Caco-2 (cell line): ENCODE results near the gene OLFM2. TPM values are rescaled to one million over a fixed set of nuclear protein-coding genes. Genes with fewer than 3 reads are reported as not detected.
"Not testable (repeated sequence)": the region's sequence is repeated elsewhere in the genome, so short reads cannot be mapped to it uniquely, and the experiment has no call there.

Source experiments
- BruUV-seq: library from RNA; stranded (reverse); fragments of 400-500 nt; replicated peaks from 2 replicates; lab custom pipeline; 2021; lab: Mats Ljungman, UMichigan
- CTCF ChIA-PET: fragments of 300-600 bp; sonication (Branson Sonifier 250); formaldehyde crosslinking; loops from one replicate; lab custom pipeline; 2022; ENCODE audit warnings: antibody characterized with exemption; lab: Charles Lee
- POLR2A ChIA-PET: fragments of 300-600 bp; sonication (Branson Sonifier 250); formaldehyde crosslinking; loops from one replicate; lab custom pipeline; 2022; ENCODE audit warnings: antibody characterized with exemption; lab: Charles Lee
- DNase-seq, 2 experiments: peaks; one replicate each; pipeline versions ENCODE4 v3.0.0 to v3.0.0-alpha.2; 2020 to 2022
- H3K27me3 ChIP-seq: replicated peaks from 2 replicates; pipeline ENCODE4 v1.6.0; 2011; ENCODE audit warnings: low read length; ENCODE audit not compliant: control insufficient read depth, insufficient read depth
- H3K36me3 ChIP-seq: 2 replicates; pipeline ENCODE4 v1.5.1; 2011; ENCODE audit warnings: low read length; ENCODE audit not compliant: control insufficient read depth, insufficient read depth
- H3K4me1 ChIP-seq: fragments of 250-450 bp; sonication (Bioruptor Pico); 2 replicates; pipeline ENCODE4 v1.5.1; 2020; ENCODE audit warnings: mild to moderate bottlenecking
- H3K4me3 ChIP-seq: 2 replicates; pipeline ENCODE4 v1.5.1; 2011; ENCODE audit warnings: low read depth, mild to moderate bottlenecking, control low read depth, low read length
- H3K9me3 ChIP-seq: fragments of 250-450 bp; sonication (Bioruptor Pico); 2 replicates; pipeline ENCODE4 v1.5.1; 2020; ENCODE audit warnings: mild to moderate bottlenecking, moderate library complexity
- H3K27ac Mint-ChIP-seq: one replicate; pipeline ENCODE4 v1.8.0; 2022; ENCODE audit warnings: mixed read lengths; ENCODE audit not compliant: unreplicated experiment
- H3K27me3 Mint-ChIP-seq: one replicate; pipeline ENCODE4 v1.8.0; 2022; ENCODE audit warnings: mixed read lengths; ENCODE audit not compliant: insufficient read depth, unreplicated experiment
- H3K36me3 Mint-ChIP-seq: one replicate; pipeline ENCODE4 v1.8.0; 2022; ENCODE audit warnings: mild to moderate bottlenecking, mixed read lengths; ENCODE audit not compliant: insufficient read depth, unreplicated experiment
- H3K4me1 Mint-ChIP-seq: one replicate; pipeline ENCODE4 v1.8.0; 2022; ENCODE audit warnings: low read depth, mixed read lengths; ENCODE audit not compliant: unreplicated experiment
- H3K4me3 Mint-ChIP-seq: one replicate; pipeline ENCODE4 v1.8.0; 2022; ENCODE audit warnings: mild to moderate bottlenecking, moderate library complexity, mixed read lengths; ENCODE audit not compliant: unreplicated experiment
- H3K9me3 Mint-ChIP-seq: one replicate; pipeline ENCODE4 v1.8.0; 2022; ENCODE audit warnings: mixed read lengths; ENCODE audit not compliant: unreplicated experiment
- intact Hi-C: fragments of 100-400 bp; cut with micrococcal nuclease; formaldehyde crosslinking; loops from one replicate; pipeline ENCODE4 v1.10.0; 2022; ENCODE audit not compliant: unreplicated experiment
- total RNA-seq: library from RNA; stranded (reverse); gene quantifications from 2 replicates; pipeline ENCODE4 v1.2.3, GENCODE V29; 2022
- TF ChIP-seq, protein P1 (sequence below), 2 experiments: fragments of 200-600 bp in 1 of 2; IDR thresholded peaks; 1 replicate in 1 of 2; 2 replicates in 1 of 2; pipeline versions ENCODE4 v1.5.1 to v1.8.0; 2011 to 2022; ENCODE audit warnings: antibody characterized with exemption in 1 of 2, control low read depth in 1 of 2, inconsistent platforms in 1 of 2, low read depth in 1 of 2, low read length in 1 of 2, mild to moderate bottlenecking in 1 of 2, moderate library complexity in 1 of 2; ENCODE audit not compliant: insufficient read depth in 1 of 2, severe bottlenecking in 1 of 2, unreplicated experiment in 1 of 2

The OLFM2 gene
- total RNA-seq, 1 experiment from 2014 or later, result 0.34 TPM

- peaks cover 5% of the 10 kb centered on the region for H3K36me3 Mint-ChIP-seq
- BruUV-seq, result no TSS peak
- no peaks in the 10 kb centered on the region for H3K4me1 ChIP-seq
- H3K27me3 Mint-ChIP-seq, result peaks cover 7% of the 10 kb centered on the region
- no peaks in the 10 kb centered on the region for H3K36me3 ChIP-seq
- H3K4me3 ChIP-seq, result no peak overlapping the region
- no peaks in the 10 kb centered on the region for H3K9me3 Mint-ChIP-seq
- no peak for DNase-seq
- TF ChIP-seq, protein P1, sequence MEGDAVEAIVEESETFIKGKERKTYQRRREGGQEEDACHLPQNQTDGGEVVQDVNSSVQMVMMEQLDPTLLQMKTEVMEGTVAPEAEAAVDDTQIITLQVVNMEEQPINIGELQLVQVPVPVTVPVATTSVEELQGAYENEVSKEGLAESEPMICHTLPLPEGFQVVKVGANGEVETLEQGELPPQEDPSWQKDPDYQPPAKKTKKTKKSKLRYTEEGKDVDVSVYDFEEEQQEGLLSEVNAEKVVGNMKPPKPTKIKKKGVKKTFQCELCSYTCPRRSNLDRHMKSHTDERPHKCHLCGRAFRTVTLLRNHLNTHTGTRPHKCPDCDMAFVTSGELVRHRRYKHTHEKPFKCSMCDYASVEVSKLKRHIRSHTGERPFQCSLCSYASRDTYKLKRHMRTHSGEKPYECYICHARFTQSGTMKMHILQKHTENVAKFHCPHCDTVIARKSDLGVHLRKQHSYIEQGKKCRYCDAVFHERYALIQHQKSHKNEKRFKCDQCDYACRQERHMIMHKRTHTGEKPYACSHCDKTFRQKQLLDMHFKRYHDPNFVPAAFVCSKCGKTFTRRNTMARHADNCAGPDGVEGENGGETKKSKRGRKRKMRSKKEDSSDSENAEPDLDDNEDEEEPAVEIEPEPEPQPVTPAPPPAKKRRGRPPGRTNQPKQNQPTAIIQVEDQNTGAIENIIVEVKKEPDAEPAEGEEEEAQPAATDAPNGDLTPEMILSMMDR (IDR thresholded peaks at IDR 0.05; ENCODE audit: insufficient read depth in 1 of 2, low read depth in 1 of 2, low read length in 1 of 2, severe bottlenecking in 1 of 2, unreplicated experiment in 1 of 2), result no peak
- no peaks in the 10 kb centered on the region for H3K9me3 ChIP-seq
- no peak overlapping the region for H3K27ac Mint-ChIP-seq
- intact Hi-C loops, result loop anchor here (5.0 to 10.0 kb wide), 2 partner anchors 182 to 459 kb away; partner anchors contain the start of genes EIF3G and P2RY11
- H3K4me1 Mint-ChIP-seq, result no peaks in the 10 kb centered on the region
- ChIA-PET POLR2A (no interaction called here), CTCF (interaction anchor here (0.6 to 3.6 kb wide), 3 partner anchors 67 to 1022 kb away, joined by 3 to 29 read pairs (median 5); no protein-coding TSS in a partner anchor)
- H3K4me3 Mint-ChIP-seq, result no peak overlapping the region
- no peaks in the 10 kb centered on the region for H3K27me3 ChIP-seq
These were observed 3.5 kb downstream of the OLFM2 start for GRCh38 chr19:9932835-9933234.

DNA sequence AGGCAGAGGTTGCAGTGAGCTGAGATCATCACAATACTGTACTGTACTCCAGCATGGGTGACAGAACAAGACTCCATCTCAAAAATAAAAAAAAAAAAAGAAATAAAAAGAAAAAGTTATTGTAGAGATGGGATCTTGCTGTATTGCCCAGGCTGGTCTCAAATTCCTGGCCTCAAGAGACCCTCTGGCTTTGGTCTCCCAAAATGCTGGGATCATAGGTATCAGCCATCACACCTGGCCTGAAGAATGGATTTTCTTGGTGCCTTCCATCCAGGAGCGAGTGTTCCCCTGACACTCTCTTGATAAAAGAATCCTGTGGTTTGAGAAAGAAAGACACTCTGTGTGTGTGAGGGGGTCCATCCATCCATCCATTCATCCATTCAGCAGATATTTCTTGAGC is 4.7 kb downstream of the OLFM2 start:
- Histone ChIP-seq H3K36me3 (no peaks in the 10 kb centered on the region), H3K4me3 (no peak overlapping the region), H3K4me1 (no peaks in the 10 kb centered on the region), H3K27me3 (no peaks in the 10 kb centered on the region), H3K9me3 (no peaks in the 10 kb centered on the region)
- peaks cover 5% of the 10 kb centered on the region for H3K36me3 Mint-ChIP-seq
- intact Hi-C loops, result loop anchor here (1.0 to 10.0 kb wide), 3 partner anchors 183 to 461 kb away; partner anchors contain the start of genes EIF3G and P2RY11
- no peaks in the 10 kb centered on the region for H3K4me1 Mint-ChIP-seq
- ChIA-PET CTCF (interaction anchor here (0.6 to 3.6 kb wide), 5 partner anchors 69 to 319 kb away, joined by 3 to 29 read pairs (median 6); no protein-coding TSS in a partner anchor), POLR2A (no interaction called here)
- no peaks in the 10 kb centered on the region for H3K9me3 Mint-ChIP-seq
- no peak overlapping the region for H3K27ac Mint-ChIP-seq
- TF ChIP-seq, protein P1 (IDR thresholded peaks at IDR 0.05; ENCODE audit: insufficient read depth in 1 of 2, low read depth in 1 of 2, low read length in 1 of 2, severe bottlenecking in 1 of 2, unreplicated experiment in 1 of 2), result no peak
- H3K4me3 Mint-ChIP-seq, result no peak overlapping the region
- no TSS peak for BruUV-seq
- DNase-seq, result no peak
- H3K27me3 Mint-ChIP-seq, result peaks cover 7% of the 10 kb centered on the region

DNA sequence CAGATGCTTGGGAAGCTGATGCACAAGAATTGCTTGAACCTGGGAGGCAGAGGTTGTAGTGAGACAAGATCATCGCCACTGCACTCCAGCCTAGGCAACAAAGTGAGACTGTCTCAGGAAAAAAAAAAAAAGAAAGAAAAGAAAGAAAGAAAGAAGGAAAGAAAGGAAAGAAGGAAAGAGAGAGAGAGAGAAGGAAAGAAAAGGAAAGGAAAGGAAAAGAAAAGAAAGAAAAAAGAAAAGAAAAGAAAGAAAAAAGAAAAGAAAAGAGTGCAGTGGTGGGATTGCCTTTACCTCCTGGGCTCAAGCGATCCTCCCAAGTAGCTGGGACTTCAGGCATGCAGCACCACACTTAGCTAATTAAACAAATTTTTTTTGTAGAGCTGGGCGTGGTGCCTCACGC is 12.9 kb downstream of the OLFM2 start:
- DNase-seq, result no peak
- no TSS peak for BruUV-seq
- POLR2A ChIA-PET, result no interaction called here

DNA sequence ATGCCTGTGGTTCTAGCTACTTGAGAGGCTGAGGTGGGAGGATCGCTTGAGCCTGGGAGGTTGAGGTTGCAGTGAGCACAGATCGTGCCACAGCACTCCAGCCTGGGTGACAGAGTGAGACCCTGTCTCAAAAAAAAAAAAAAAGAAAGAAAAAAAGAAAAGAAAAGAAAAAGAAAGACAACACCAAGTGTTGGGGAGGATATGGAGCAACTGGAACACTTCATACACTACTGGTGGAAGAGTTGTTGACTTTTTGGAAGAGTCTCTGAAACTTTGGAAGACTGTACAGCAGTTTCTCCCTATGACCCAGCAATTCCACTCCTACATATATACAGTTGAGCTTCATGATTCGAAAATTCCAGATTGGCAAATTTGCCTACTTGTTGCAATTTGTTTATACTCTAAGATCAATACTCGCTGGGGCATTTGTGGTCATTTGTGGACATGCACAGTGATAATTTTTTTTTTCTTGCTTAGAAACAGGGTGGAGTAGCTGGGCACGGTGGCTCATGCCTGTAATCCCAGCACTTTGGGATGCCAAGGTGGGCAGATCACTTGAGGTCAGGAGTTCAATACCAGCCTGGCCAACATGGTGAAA is 13.4 kb downstream of the OLFM2 start:
- not testable (repeated sequence) for H3K4me3 ChIP-seq, BruUV-seq

More for the DNA sequence above, 12.9 kb downstream of the OLFM2 start:
- peaks cover 6% of the 10 kb centered on the region for H3K27me3 Mint-ChIP-seq
- Histone ChIP-seq H3K36me3 (no peaks in the 10 kb centered on the region), H3K9me3 (no peaks in the 10 kb centered on the region), H3K27me3 (no peaks in the 10 kb centered on the region), H3K4me3 (no peak overlapping the region), H3K4me1 (no peaks in the 10 kb centered on the region)
- TF ChIP-seq, protein P1 (IDR thresholded peaks at IDR 0.05; ENCODE audit: insufficient read depth in 1 of 2, low read depth in 1 of 2, low read length in 1 of 2, severe bottlenecking in 1 of 2, unreplicated experiment in 1 of 2), result no peak
- no peaks in the 10 kb centered on the region for H3K4me1 Mint-ChIP-seq
- CTCF ChIA-PET, result no interaction called here
- H3K36me3 Mint-ChIP-seq, result no peaks in the 10 kb centered on the region
- H3K4me3 Mint-ChIP-seq, result no peak overlapping the region
- H3K9me3 Mint-ChIP-seq, result no peaks in the 10 kb centered on the region
- intact Hi-C loops, result no loop called here
- no peak overlapping the region for H3K27ac Mint-ChIP-seq

More for the DNA sequence above, 13.4 kb downstream of the OLFM2 start:
- DNase-seq, H3K27me3 ChIP-seq, POLR2A ChIA-PET, H3K27me3 Mint-ChIP-seq, H3K4me1 ChIP-seq, H3K9me3 ChIP-seq, H3K9me3 Mint-ChIP-seq, H3K27ac Mint-ChIP-seq, H3K4me3 Mint-ChIP-seq, H3K4me1 Mint-ChIP-seq, intact Hi-C loops, H3K36me3 Mint-ChIP-seq, H3K36me3 ChIP-seq: not testable (repeated sequence)
- CTCF ChIA-PET, result interaction anchor here (0.7 kb wide), 1 partner anchor 62 kb away, joined by 3 read pairs; no protein-coding TSS in a partner anchor
